ENCODE measurements around the gene ETFDH.
"Not testable (repeated sequence)": the region's sequence is repeated elsewhere in the genome, so short reads cannot be mapped to it uniquely, and the experiment has no call there.

DNA sequence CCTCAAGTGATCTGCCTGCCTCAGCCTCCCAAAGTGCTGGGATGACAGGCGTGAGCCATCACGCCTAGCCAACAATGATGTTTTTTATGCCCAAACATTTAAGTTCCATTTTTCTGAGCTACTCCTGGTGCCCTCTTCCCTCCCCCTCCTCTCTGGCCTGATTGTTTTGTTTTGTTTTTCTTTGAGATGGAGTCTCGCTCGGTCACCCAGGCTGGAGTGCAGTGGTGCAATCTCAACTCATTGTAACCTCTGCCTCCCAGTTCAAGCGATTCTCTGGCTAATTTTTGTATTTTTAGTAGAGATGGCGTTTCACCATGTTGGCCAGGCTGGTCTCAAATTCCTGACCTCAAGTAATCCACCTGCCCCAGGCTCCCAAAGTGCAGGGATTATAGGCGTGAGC lies 83.7 kb downstream of the ETFDH start:
- TF ChIP-seq, protein P1, sequence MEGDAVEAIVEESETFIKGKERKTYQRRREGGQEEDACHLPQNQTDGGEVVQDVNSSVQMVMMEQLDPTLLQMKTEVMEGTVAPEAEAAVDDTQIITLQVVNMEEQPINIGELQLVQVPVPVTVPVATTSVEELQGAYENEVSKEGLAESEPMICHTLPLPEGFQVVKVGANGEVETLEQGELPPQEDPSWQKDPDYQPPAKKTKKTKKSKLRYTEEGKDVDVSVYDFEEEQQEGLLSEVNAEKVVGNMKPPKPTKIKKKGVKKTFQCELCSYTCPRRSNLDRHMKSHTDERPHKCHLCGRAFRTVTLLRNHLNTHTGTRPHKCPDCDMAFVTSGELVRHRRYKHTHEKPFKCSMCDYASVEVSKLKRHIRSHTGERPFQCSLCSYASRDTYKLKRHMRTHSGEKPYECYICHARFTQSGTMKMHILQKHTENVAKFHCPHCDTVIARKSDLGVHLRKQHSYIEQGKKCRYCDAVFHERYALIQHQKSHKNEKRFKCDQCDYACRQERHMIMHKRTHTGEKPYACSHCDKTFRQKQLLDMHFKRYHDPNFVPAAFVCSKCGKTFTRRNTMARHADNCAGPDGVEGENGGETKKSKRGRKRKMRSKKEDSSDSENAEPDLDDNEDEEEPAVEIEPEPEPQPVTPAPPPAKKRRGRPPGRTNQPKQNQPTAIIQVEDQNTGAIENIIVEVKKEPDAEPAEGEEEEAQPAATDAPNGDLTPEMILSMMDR (tag by site-specific recombination; IDR thresholded peaks at IDR 0.05): not testable (repeated sequence)
- TF ChIP-seq, protein P2, sequence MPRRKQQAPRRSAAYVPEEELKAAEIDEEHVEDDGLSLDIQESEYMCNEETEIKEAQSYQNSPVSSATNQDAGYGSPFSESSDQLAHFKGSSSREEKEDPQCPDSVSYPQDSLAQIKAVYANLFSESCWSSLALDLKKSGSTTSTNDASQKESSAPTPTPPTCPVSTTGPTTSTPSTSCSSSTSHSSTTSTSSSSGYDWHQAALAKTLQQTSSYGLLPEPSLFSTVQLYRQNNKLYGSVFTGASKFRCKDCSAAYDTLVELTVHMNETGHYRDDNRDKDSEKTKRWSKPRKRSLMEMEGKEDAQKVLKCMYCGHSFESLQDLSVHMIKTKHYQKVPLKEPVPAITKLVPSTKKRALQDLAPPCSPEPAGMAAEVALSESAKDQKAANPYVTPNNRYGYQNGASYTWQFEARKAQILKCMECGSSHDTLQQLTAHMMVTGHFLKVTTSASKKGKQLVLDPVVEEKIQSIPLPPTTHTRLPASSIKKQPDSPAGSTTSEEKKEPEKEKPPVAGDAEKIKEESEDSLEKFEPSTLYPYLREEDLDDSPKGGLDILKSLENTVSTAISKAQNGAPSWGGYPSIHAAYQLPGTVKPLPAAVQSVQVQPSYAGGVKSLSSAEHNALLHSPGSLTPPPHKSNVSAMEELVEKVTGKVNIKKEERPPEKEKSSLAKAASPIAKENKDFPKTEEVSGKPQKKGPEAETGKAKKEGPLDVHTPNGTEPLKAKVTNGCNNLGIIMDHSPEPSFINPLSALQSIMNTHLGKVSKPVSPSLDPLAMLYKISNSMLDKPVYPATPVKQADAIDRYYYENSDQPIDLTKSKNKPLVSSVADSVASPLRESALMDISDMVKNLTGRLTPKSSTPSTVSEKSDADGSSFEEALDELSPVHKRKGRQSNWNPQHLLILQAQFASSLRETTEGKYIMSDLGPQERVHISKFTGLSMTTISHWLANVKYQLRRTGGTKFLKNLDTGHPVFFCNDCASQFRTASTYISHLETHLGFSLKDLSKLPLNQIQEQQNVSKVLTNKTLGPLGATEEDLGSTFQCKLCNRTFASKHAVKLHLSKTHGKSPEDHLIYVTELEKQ (tag by site-specific recombination; IDR thresholded peaks at IDR 0.05; ENCODE audit: borderline replicate concordance): not testable (repeated sequence)
- not testable (repeated sequence) for TF ChIP-seq ZNF513 (tag by site-specific recombination; IDR thresholded peaks at IDR 0.05); ZNF138 (tag by site-specific recombination; IDR thresholded peaks at IDR 0.05; ENCODE audit: borderline replicate concordance); ZBTB7A (tag by site-specific recombination; IDR thresholded peaks at IDR 0.05; ENCODE audit: low read depth); ATF2 (tag by site-specific recombination; IDR thresholded peaks at IDR 0.05; ENCODE audit: low read depth); ZNF184 (tag by site-specific recombination; IDR thresholded peaks at IDR 0.05); ZNF510 (tag by site-specific recombination; IDR thresholded peaks at IDR 0.05; ENCODE audit: insufficient replicate concordance); ZNF596 (tag by site-specific recombination; IDR thresholded peaks at IDR 0.05)
- TF ChIP-seq, protein P3, sequence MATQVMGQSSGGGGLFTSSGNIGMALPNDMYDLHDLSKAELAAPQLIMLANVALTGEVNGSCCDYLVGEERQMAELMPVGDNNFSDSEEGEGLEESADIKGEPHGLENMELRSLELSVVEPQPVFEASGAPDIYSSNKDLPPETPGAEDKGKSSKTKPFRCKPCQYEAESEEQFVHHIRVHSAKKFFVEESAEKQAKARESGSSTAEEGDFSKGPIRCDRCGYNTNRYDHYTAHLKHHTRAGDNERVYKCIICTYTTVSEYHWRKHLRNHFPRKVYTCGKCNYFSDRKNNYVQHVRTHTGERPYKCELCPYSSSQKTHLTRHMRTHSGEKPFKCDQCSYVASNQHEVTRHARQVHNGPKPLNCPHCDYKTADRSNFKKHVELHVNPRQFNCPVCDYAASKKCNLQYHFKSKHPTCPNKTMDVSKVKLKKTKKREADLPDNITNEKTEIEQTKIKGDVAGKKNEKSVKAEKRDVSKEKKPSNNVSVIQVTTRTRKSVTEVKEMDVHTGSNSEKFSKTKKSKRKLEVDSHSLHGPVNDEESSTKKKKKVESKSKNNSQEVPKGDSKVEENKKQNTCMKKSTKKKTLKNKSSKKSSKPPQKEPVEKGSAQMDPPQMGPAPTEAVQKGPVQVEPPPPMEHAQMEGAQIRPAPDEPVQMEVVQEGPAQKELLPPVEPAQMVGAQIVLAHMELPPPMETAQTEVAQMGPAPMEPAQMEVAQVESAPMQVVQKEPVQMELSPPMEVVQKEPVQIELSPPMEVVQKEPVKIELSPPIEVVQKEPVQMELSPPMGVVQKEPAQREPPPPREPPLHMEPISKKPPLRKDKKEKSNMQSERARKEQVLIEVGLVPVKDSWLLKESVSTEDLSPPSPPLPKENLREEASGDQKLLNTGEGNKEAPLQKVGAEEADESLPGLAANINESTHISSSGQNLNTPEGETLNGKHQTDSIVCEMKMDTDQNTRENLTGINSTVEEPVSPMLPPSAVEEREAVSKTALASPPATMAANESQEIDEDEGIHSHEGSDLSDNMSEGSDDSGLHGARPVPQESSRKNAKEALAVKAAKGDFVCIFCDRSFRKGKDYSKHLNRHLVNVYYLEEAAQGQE (tag by site-specific recombination; IDR thresholded peaks at IDR 0.05): not testable (repeated sequence)
